Thyroid gland (tissue), 4 donors: ENCODE results near the gene VPS13C.

Experiments
- CTCF ChIP-seq, 6 experiments: fragments of 200-600 bp in 3 of 6; fragments of 450-650 bp in 3 of 6; sonication (generic) in 3 of 6; IDR thresholded peaks; one replicate each; pipeline ENCODE4 v1.5.1; 2016 to 2019; ENCODE audit warnings: antibody characterized with exemption in 6 of 6, mild to moderate bottlenecking in 2 of 6, inconsistent platforms in 1 of 6, moderate library complexity in 1 of 6
- POLR2A ChIP-seq, 2 donors: fragments of 450-650 bp; IDR thresholded peaks; one replicate each; pipeline ENCODE4 v1.6.1; 2017; ENCODE audit warnings: antibody characterized with exemption in 2 of 2, mild to moderate bottlenecking in 2 of 2, moderate library complexity in 1 of 2

DNA sequence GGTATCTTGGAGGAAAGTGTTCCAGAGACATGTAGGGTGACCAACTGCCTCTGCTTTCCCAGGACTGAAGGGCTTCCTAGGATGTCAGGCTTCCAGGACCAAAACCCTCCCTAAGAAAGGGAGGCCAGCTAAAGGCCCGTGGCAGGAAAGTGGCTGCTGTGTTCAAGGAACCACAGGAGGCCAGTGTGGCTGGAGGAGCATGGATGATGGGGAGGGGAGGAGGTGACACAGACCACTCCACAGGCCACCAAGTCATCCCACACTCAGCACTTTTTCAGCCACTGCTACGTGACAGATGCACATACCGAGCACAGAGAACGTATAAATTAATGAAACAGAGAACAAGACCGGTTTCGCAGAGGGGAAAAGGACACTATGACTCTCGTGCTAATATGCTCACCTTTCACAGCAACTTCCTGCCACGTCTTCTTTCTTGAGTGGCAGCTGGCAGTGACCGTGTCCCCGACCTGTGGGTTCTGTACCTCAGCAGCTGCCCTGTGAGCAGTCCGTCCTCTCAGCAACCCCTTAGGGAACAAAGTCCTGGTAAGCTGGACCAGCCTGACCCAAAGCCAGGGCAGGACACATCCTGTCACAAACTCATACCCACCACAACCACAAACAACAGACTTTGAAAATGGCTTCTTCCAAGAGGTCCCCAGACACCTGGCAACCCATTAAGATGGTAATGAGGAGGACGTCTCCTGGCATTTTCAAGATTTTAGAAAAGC is 244.7 kb downstream of the VPS13C start:
- TF ChIP-seq CTCF (IDR thresholded peaks at IDR 0.05), result no peak
- TF ChIP-seq POLR2A (IDR thresholded peaks at IDR 0.05), result no peak
